Renal pelvis (tissue), 4 donors: ENCODE data around the gene SLC25A21. TPM values are rescaled to one million over a fixed set of nuclear protein-coding genes. Genes with fewer than 3 reads are reported as not detected.

Source experiments
- DNase-seq: peaks from one replicate; pipeline ENCODE4 v3.0.0-alpha.2; 2013
- polyA plus RNA-seq, 3 donors: library from polyadenylated mRNA; unstranded; fragments of 120-200 nt; gene quantifications; one replicate each; pipeline ENCODE4 v1.2.1, GENCODE V29; 2013; ENCODE audit not compliant: insufficient read length in 3 of 3

The SLC25A21 gene
- polyA plus RNA-seq, 3 donors: 3.3 to 4.3 (median 3.3) TPM

- DNase-seq: no peak
These were observed 27.6 kb downstream of the SLC25A21 start for GRCh38 chr14:37144729-37145363.

GRCh38 chr14:37143475-37143874, 28.9 kb downstream of the SLC25A21 start:
- DNase-seq: no peak

- DNase-seq: peak; percentile 41
These were observed 29.5 kb downstream of the SLC25A21 start for GRCh38 chr14:37142835-37143401.

GRCh38 chr14:37140176-37140575, 32.2 kb downstream of the SLC25A21 start:
- DNase-seq: no peak

- no peak for DNase-seq
These were observed 32.7 kb downstream of the SLC25A21 start for GRCh38 chr14:37139710-37140109.

- no peak for DNase-seq
These were observed 33.5 kb downstream of the SLC25A21 start for GRCh38 chr14:37138898-37139297.

- no peak for DNase-seq
These were observed 39.0 kb downstream of the SLC25A21 start for GRCh38 chr14:37133284-37133913.

- DNase-seq: no peak
These were observed 41.2 kb downstream of the SLC25A21 start for GRCh38 chr14:37131205-37131604.

GRCh38 chr14:37129047-37129446, 43.4 kb downstream of the SLC25A21 start:
- no peak for DNase-seq

GRCh38 chr14:37124614-37125013, 47.8 kb downstream of the SLC25A21 start:
- DNase-seq: no peak

- no peak for DNase-seq
These were observed 49.3 kb downstream of the SLC25A21 start for GRCh38 chr14:37122919-37123639.

GRCh38 chr14:37122288-37122687, 50.1 kb downstream of the SLC25A21 start:
- no peak for DNase-seq

GRCh38 chr14:37118673-37119366, 53.6 kb downstream of the SLC25A21 start:
- DNase-seq: no peak

- no peak for DNase-seq
These were observed 55.2 kb downstream of the SLC25A21 start for GRCh38 chr14:37116933-37117849.

- DNase-seq: no peak
These were observed 57.0 kb downstream of the SLC25A21 start for GRCh38 chr14:37115406-37115805.

GRCh38 chr14:37114559-37114958, 57.8 kb downstream of the SLC25A21 start:
- no peak for DNase-seq

- no peak for DNase-seq
These were observed 58.4 kb downstream of the SLC25A21 start for GRCh38 chr14:37114002-37114401.

- no peak for DNase-seq
These were observed 74.3 kb downstream of the SLC25A21 start for GRCh38 chr14:37098132-37098531.

- DNase-seq: no peak
These were observed 77.9 kb downstream of the SLC25A21 start for GRCh38 chr14:37094502-37094901.

- no peak for DNase-seq
These were observed 79.0 kb downstream of the SLC25A21 start for GRCh38 chr14:37093364-37093763.

- no peak for DNase-seq
These were observed 80.8 kb downstream of the SLC25A21 start for GRCh38 chr14:37091651-37092050.
